ENCODE data around the gene SMC6.

DNA sequence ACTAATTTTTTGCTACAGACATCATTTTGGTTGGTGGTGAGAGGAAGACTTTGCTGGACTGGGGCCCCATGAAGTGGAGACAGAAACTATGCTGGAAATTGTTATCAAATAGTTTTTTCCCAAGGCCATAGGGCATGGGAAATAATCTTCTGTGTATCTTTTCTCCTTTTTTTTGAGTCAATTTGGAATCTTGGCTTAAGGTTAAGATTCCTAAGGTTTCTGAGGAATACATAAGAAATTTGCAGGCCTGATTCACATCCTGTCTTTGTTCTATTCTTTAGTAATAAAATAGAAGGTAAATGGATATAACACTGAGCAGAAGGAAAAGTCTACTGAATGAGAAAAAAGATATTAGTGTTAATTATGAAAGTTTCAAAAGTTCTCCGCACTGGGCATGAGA lies 16.6 kb downstream of the SMC6 start:
- TF ChIP-seq, protein P1, sequence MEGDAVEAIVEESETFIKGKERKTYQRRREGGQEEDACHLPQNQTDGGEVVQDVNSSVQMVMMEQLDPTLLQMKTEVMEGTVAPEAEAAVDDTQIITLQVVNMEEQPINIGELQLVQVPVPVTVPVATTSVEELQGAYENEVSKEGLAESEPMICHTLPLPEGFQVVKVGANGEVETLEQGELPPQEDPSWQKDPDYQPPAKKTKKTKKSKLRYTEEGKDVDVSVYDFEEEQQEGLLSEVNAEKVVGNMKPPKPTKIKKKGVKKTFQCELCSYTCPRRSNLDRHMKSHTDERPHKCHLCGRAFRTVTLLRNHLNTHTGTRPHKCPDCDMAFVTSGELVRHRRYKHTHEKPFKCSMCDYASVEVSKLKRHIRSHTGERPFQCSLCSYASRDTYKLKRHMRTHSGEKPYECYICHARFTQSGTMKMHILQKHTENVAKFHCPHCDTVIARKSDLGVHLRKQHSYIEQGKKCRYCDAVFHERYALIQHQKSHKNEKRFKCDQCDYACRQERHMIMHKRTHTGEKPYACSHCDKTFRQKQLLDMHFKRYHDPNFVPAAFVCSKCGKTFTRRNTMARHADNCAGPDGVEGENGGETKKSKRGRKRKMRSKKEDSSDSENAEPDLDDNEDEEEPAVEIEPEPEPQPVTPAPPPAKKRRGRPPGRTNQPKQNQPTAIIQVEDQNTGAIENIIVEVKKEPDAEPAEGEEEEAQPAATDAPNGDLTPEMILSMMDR (IDR thresholded peaks at IDR 0.05), result no peak
- no peak for TF ChIP-seq POLR2A (IDR thresholded peaks at IDR 0.05)
